T-helper 2 cell treated with Interferon-gamma antibody and Interleukin-4, amounts not matched to agents 5 μg/mL and 100 μg/mL, for 36 hours (primary cell): Measurements from ENCODE around the gene APPL2.

ENCODE experiments used
- DNase-seq: peaks from one replicate; pipeline ENCODE4 v3.0.0; 2021; ENCODE audit warnings: low spot score
- H3K27ac Mint-ChIP-seq: one replicate; pipeline ENCODE4 v1.8.0; 2021; ENCODE audit warnings: mild to moderate bottlenecking, mixed read lengths
- H3K27me3 Mint-ChIP-seq: one replicate; pipeline ENCODE4 v1.8.0; 2021; ENCODE audit warnings: low read depth, mixed read lengths
- H3K36me3 Mint-ChIP-seq: one replicate; pipeline ENCODE4 v1.8.0; 2021; ENCODE audit warnings: low read depth, mixed read lengths
- H3K4me1 Mint-ChIP-seq: one replicate; pipeline ENCODE4 v1.8.0; 2021; ENCODE audit warnings: low read depth, mixed read lengths
- H3K4me3 Mint-ChIP-seq: one replicate; pipeline ENCODE4 v1.8.0; 2022; ENCODE audit warnings: mild to moderate bottlenecking, moderate library complexity, mixed read lengths
- H3K9me3 Mint-ChIP-seq: one replicate; pipeline ENCODE4 v1.8.0; 2021; ENCODE audit warnings: mixed read lengths

APPL2 gene

GRCh38 chr12:105235732-105236476, at the start of gene APPL2:
Gene APPL2, minus strand, starts transcription at chr12:105236174. Its CDS starts 162 bp downstream, at chr12:105236012.
- peak; percentile 76 for DNase-seq
- Mint-ChIP-seq H3K9me3 (no peaks in the 10 kb centered on the region), H3K4me3 (peak within 1 kb of the TSS; percentile 93), H3K27me3 (no peaks in the 10 kb centered on the region), H3K4me1 (peaks cover 35% of the 10 kb centered on the region), H3K27ac (peak within 1 kb of the TSS; percentile 80), H3K36me3 (peaks cover 16% of the 10 kb centered on the region)

DNA sequence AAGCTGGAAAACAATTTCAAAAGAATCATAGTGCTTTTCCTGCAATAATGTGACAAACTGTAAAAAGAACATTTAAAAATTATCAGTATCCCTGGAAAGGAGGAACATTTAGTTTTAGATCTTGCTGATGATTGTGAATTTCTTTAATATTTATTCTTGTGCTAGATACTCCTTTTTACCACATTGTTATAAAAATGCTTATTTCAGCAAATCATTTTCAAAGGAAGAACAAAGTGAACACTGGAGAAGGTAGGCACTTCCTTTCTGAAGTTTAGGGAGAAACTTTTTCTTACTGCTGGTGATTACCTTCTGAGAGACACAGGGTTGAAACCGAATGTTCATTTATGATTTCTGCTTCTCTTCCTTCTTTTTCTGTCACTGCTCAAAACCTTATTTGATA, 49.4 kb upstream of the APPL2 start:
- DNase-seq = no peak
- H3K4me3 Mint-ChIP-seq = no peak overlapping the region
- no peaks in the 10 kb centered on the region for H3K9me3 Mint-ChIP-seq
- H3K4me1 Mint-ChIP-seq = peaks cover 9% of the 10 kb centered on the region
- H3K36me3 Mint-ChIP-seq = peaks cover 14% of the 10 kb centered on the region
- no peaks in the 10 kb centered on the region for H3K27me3 Mint-ChIP-seq
- no peak overlapping the region for H3K27ac Mint-ChIP-seq

DNA sequence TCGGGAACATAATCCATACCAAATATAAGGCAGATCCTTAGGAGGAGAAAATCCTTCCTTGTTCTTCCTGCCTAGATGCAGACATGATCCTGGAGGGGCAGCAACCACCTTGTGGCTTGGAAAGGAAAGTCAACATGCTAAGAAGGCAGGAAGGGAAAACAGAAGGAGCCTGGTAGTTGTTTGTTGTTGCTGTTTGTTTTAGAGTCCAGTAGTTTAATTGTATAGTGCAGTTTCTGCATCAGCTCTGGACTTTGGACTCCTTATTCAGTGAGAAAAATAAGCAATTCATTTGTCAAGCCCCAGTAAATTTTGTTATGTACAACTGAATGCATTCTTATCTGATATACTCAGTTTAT, 45.7 kb upstream of the APPL2 start:
- Mint-ChIP-seq H3K9me3 (no peaks in the 10 kb centered on the region), H3K27ac (no peak overlapping the region), H3K4me3 (no peak overlapping the region), H3K4me1 (peaks cover 11% of the 10 kb centered on the region), H3K27me3 (no peaks in the 10 kb centered on the region), H3K36me3 (peaks cover 13% of the 10 kb centered on the region)
- no peak for DNase-seq

- H3K4me3 Mint-ChIP-seq = no peak overlapping the region
- peaks cover 16% of the 10 kb centered on the region for H3K4me1 Mint-ChIP-seq
- no peak overlapping the region for H3K27ac Mint-ChIP-seq
- peaks cover 10% of the 10 kb centered on the region for H3K36me3 Mint-ChIP-seq
- no peaks in the 10 kb centered on the region for H3K9me3 Mint-ChIP-seq
- no peak for DNase-seq
- no peaks in the 10 kb centered on the region for H3K27me3 Mint-ChIP-seq
Observed at GRCh38 chr12:105280966-105281693, 45.2 kb upstream of the APPL2 start.

DNA sequence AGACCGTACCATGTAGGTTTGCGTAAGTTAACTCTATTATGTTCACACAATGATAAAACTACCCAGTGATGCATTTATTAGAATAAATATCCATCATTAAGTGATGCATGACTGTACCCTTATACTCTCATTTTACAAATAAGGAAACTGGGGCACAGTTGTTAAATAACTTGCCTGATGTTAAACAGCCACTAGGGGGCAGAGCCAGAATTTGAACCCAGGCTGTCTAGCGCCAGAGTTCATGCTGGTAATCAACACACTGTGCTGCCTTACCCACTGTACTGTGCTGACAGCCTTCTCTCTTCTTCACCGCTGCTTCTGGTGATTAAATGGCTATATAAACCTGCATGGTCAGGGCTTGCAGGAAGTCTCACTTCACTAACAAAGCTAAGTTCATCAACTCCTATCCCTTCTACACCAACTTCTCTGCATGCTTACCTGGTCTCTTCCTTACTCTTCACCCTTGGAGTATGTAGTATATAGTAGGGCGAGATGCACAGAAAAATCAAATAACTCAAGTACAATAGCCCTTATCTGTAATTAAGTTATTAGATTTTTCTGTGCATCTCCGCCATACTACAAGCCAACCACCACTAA, 43.6 kb upstream of the APPL2 start:
- Mint-ChIP-seq H3K4me3 (no peak overlapping the region), H3K27ac (no peak overlapping the region), H3K9me3 (no peaks in the 10 kb centered on the region), H3K36me3 (peaks cover 6% of the 10 kb centered on the region), H3K4me1 (peaks cover 16% of the 10 kb centered on the region), H3K27me3 (no peaks in the 10 kb centered on the region)
- DNase-seq = peak; percentile 17

DNA sequence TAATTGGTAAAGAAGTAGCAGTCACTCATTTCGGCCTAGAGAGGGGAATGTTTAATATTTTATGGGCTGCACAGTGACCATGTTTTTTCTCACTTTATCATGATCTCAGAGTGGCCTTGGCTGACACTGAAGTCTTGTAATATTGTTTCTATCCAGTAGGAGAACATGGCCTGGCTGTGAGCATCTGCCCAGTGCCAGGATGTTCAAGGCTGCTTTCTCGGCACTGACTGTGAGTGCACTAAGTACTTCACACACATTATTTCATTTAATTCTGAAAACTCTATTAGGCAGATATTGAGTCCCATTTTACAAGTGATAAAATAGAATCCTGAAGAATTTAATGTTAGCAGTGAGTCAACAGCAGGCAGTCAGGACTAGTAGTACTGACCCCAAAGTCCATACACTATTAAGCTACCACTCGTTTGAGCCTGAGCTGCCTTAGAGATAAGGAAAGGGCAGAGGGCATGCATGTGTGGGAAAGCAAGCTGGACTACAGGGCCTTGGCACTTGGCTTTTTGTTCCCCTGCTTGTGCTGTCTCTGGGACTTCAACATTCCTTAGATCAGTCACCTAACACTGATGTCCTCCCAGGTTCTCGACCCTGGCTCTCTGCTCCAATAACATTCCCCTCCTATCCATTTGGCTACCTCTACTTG, 42.2 kb upstream of the APPL2 start:
- peaks cover 7% of the 10 kb centered on the region for H3K4me1 Mint-ChIP-seq
- H3K27me3 Mint-ChIP-seq = no peaks in the 10 kb centered on the region
- no peaks in the 10 kb centered on the region for H3K9me3 Mint-ChIP-seq
- H3K36me3 Mint-ChIP-seq = peaks cover 2% of the 10 kb centered on the region
- no peak overlapping the region for H3K27ac Mint-ChIP-seq
- no peak overlapping the region for H3K4me3 Mint-ChIP-seq
- no peak for DNase-seq

DNA sequence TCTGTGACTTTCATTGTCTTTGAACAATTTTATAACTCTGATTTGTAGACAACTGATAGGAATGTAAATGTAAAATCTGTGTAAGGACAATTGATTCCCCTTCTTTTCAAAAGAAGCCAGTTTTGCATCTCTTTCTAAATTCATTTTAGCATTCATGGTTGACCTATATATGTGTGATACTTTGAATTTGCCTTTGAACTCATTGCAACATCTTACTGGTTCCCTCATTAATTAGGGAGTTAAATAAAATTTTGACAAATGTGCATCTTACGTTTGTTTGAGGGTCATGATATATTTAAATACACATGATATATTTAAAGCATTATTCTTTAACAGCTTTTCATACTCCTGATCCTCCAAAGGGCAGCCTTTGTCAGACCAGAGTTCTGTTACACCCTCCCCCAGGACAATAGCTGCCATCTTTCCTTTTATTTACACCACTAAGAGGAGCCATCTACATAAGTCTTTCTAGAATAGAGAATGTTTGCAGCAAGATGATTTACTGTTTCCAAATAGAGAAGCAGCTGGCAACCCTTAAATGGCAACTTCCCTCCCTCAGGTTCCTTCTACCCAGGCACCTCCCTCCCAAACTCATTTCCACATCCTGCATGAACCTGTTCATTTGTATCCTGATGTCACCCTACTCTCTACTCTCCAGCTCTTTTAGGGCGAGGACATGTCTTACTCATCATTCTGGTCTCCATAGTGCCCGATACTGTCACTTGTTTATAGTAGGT, 40.2 kb upstream of the APPL2 start:
- Mint-ChIP-seq H3K4me1 (peaks cover 7% of the 10 kb centered on the region), H3K9me3 (no peaks in the 10 kb centered on the region), H3K27me3 (no peaks in the 10 kb centered on the region), H3K27ac (no peak overlapping the region), H3K36me3 (peaks cover 4% of the 10 kb centered on the region), H3K4me3 (no peak overlapping the region)
- no peak for DNase-seq

DNA sequence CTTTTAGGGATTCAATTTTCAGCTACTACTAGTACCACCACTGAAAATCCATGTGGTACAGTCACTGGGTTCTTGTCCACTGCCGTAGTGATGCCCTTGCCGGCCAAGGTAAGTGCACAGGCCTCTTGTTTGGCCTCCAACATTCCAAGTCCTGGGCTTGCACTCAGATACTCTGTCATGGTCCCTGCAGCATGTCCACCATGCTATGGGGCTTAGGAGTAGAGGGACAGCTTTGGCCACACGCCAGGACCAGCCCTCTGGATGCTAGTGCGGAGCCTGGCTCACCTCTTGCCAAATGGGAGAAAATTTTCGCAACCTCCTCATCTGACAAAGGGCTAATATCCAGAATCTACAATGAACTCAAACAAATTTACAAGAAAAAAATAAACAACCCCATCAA, 38.6 kb upstream of the APPL2 start:
- Mint-ChIP-seq H3K4me1 (peaks cover 5% of the 10 kb centered on the region), H3K36me3 (peaks cover 4% of the 10 kb centered on the region), H3K27ac (no peak overlapping the region), H3K9me3 (no peaks in the 10 kb centered on the region), H3K4me3 (no peak overlapping the region), H3K27me3 (no peaks in the 10 kb centered on the region)
- no peak for DNase-seq

DNA sequence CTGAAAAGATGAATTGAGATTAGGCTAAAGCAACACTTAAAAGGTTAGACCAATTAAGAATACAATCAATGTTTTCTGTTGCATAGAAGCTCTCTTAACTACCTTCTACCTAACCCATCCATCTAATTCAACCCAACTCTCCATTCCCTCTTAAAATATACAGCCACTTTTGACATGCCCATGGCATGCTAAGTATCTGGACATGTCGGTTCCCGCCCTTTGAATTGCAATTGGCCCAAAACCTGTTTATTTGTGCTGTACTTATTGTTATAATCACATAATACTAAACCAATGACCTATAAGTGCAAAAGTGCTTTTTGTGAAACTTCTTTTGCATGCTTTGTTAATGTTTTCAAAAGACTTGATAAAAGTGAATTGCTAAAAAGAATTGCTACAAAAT, 37.6 kb upstream of the APPL2 start:
- Mint-ChIP-seq H3K36me3 (peaks cover 4% of the 10 kb centered on the region), H3K9me3 (no peaks in the 10 kb centered on the region), H3K27ac (no peak overlapping the region), H3K4me3 (no peak overlapping the region), H3K4me1 (peaks cover 5% of the 10 kb centered on the region), H3K27me3 (no peaks in the 10 kb centered on the region)
- no peak for DNase-seq

DNA sequence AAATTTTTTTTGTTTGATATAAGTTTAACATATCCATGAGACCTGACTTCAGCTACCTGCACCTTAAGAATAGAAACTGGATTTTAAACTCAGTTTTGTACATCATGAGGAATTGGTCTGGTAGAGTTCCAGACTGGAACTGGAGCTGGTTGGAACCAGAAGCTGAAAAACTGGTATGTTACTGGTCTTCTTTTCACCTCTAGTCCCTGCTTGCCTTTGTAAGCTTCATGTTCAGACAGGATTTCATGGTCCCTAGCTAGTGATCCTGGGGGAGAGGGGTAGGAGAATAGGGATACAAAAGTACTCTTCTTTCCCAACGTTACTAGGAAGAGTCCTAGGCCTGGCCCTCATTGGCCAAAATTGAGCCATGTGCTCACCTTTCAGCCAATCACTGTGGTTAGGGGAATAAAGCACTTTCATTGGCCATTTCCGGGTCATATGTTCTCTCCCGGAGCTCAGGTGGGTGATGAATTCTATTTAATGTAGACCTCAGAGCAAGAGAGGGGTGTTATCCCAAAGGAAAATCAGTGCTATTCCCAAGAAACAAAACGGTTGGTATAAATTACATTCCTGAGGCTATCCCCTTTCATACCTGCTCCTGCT, 36.9 kb upstream of the APPL2 start:
- Mint-ChIP-seq H3K36me3 (peaks cover 4% of the 10 kb centered on the region), H3K4me3 (no peak overlapping the region), H3K27me3 (no peaks in the 10 kb centered on the region), H3K4me1 (peaks cover 5% of the 10 kb centered on the region), H3K27ac (no peak overlapping the region), H3K9me3 (no peaks in the 10 kb centered on the region)
- DNase-seq = no peak

DNA sequence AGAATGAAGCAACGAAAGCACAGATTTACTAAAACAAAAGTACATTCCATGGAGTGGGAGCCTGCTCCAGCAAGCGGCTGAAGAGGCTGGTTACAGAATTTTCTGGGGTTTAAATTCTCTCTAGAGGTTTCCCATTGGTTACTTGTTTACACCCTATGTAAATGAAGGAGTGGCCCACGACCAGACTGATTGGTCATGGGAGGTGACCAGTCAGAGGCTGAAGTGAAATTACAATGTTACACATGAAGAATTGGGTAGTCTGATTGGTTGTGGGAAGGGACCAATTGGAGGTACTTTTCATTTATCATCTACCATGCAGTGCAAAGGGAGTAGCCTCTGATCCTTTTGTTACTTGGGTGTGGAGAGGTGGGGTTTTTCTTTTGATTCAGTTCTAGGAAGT, 36.2 kb upstream of the APPL2 start:
- peaks cover 4% of the 10 kb centered on the region for H3K36me3 Mint-ChIP-seq
- no peaks in the 10 kb centered on the region for H3K27me3 Mint-ChIP-seq
- H3K4me3 Mint-ChIP-seq = no peak overlapping the region
- H3K9me3 Mint-ChIP-seq = no peaks in the 10 kb centered on the region
- no peak for DNase-seq
- peaks cover 5% of the 10 kb centered on the region for H3K4me1 Mint-ChIP-seq
- no peak overlapping the region for H3K27ac Mint-ChIP-seq

DNA sequence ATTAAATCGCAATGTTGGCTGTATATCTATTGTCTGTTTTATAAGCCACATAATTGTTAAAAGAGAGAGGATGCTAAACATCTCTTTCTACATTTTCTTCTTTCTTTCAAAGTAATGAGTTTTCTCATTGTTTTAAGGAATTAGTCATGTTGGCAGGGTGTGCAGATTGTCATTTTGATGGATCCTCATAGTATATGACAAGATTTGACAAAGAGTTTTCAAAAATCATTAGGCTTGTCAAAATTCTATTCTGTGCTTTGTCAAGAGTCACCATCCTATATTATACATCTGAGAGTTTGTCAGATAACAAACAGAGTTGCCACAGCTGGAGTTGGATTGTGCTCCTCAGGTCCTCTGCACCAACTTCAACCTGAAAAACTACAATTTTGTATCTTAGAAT, 35.4 kb upstream of the APPL2 start:
- H3K4me1 Mint-ChIP-seq = peaks cover 2% of the 10 kb centered on the region
- H3K27ac Mint-ChIP-seq = no peak overlapping the region
- no peaks in the 10 kb centered on the region for H3K27me3 Mint-ChIP-seq
- H3K9me3 Mint-ChIP-seq = no peaks in the 10 kb centered on the region
- peaks cover 6% of the 10 kb centered on the region for H3K36me3 Mint-ChIP-seq
- DNase-seq = no peak
- H3K4me3 Mint-ChIP-seq = no peak overlapping the region

- H3K27me3 Mint-ChIP-seq = no peaks in the 10 kb centered on the region
- H3K4me3 Mint-ChIP-seq = no peak overlapping the region
- no peak for DNase-seq
- H3K36me3 Mint-ChIP-seq = peaks cover 6% of the 10 kb centered on the region
- no peak overlapping the region for H3K27ac Mint-ChIP-seq
- no peaks in the 10 kb centered on the region for H3K9me3 Mint-ChIP-seq
- no peaks in the 10 kb centered on the region for H3K4me1 Mint-ChIP-seq
Observed at GRCh38 chr12:105270671-105271255, 34.8 kb upstream of the APPL2 start.
